Measurements from ENCODE around the gene OGDHL.

The OGDHL gene

DNA sequence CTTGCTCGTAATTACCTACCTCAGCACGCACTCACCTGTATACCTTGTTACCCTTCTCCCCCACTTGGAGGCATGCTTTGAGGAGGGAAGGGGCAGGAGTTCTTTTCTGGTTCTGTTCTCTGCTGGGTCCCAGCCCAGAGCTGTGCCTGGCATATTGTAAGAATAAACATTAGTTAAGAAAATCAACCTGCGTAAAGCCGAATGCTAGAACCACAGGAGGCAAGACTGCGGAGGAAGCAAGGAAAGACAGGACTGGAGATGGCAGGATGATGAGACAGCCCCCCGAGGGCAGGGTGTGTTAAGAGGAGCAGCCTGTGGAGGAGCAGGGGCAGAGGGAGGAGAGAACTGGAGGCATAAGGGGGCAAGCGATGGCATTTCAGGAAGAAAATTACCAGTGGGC, 73.2 kb downstream of the OGDHL start:
- no peak for DNase-seq (ENCODE audit: low spot score)

DNA sequence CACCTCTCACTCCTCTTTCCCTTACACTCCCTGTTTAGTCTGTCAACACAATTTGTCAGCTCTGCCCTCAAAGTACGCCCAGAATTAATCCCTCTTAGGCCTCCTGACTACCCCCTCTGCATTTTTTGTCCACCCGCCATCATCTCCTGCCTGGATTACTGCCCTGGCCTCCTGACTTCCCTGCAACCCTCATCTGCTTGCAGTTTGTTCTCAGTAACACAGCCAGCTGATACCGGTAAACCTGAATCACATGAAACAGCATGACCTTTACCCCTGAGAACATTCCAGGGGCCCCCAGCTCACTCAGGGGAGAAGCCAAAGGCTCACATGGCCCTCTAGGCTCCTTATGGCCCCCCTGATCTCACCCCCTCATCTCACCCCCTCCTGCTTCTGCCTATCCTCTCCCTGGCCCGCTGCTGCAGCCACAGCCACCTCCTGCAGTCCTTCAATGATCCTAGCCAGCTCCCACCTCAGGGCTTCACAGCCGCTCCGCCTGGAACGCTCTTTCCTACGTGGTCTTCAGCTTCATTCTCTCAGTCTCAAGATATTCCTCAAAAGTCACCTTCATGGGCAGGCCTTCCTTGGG, 73.8 kb downstream of the OGDHL start:
- no peak for DNase-seq (ENCODE audit: low spot score)

- no peak for DNase-seq (ENCODE audit: low spot score)
These were observed 75.5 kb downstream of the OGDHL start for GRCh38 chr10:49686651-49687050.
